Stimulated activated CD4-positive, alpha-beta T cell treated with anti-CD3 and anti-CD28 coated beads, Interleukin-12 subunit alpha, Interleukin-12 subunit beta, amount 100 ng/mL, for 4 hours (primary cell): Measurements from ENCODE around the gene STS.

Experiments used
- DNase-seq: peaks from one replicate; pipeline ENCODE4 v3.0.0-alpha.2; 2020

STS gene

GRCh38 chrX:7147413-7147977 is at the start of gene STS:
Gene STS, plus strand, starts transcription at chrX:7147712. Its CDS starts 105,488 bp downstream, at chrX:7253200.
- peak; percentile 28 for DNase-seq

- no peak for DNase-seq
Observed at GRCh38 chrX:7100022-7100421, 47.5 kb upstream of the STS start.

GRCh38 chrX:7102119-7102518 is 45.4 kb upstream of the STS start:
- DNase-seq = no peak

GRCh38 chrX:7106649-7107048 is 40.9 kb upstream of the STS start:
- no peak for DNase-seq

GRCh38 chrX:7108030-7108429 is 39.5 kb upstream of the STS start:
- DNase-seq = no peak

GRCh38 chrX:7109049-7109531 is 38.4 kb upstream of the STS start:
- DNase-seq = no peak

- DNase-seq = no peak
Observed at GRCh38 chrX:7109838-7110793, 37.4 kb upstream of the STS start.

GRCh38 chrX:7110821-7111276 is 36.7 kb upstream of the STS start:
- DNase-seq = no peak

GRCh38 chrX:7111518-7111917 is 36.0 kb upstream of the STS start:
- DNase-seq = no peak

- no peak for DNase-seq
Observed at GRCh38 chrX:7112071-7112470, 35.4 kb upstream of the STS start.

GRCh38 chrX:7115557-7115956 is 32.0 kb upstream of the STS start:
- no peak for DNase-seq

- no peak for DNase-seq
Observed at GRCh38 chrX:7116081-7116480, 31.4 kb upstream of the STS start.

- DNase-seq = no peak
Observed at GRCh38 chrX:7117587-7117986, 29.9 kb upstream of the STS start.

- DNase-seq = no peak
Observed at GRCh38 chrX:7119950-7120877, 27.3 kb upstream of the STS start.

GRCh38 chrX:7120878-7121219 is 26.7 kb upstream of the STS start:
- no peak for DNase-seq

- no peak for DNase-seq
Observed at GRCh38 chrX:7127056-7127455, 20.5 kb upstream of the STS start.

GRCh38 chrX:7131621-7132020 is 15.9 kb upstream of the STS start:
- DNase-seq = no peak

GRCh38 chrX:7132335-7133049 is 15.0 kb upstream of the STS start:
- peak; percentile 8 for DNase-seq

GRCh38 chrX:7133050-7133440 is 14.5 kb upstream of the STS start:
- no peak for DNase-seq

- no peak for DNase-seq
Observed at GRCh38 chrX:7134981-7135380, 12.5 kb upstream of the STS start.

- no peak for DNase-seq
Observed at GRCh38 chrX:7139202-7140081, 8.1 kb upstream of the STS start.
